Limb (tissue), 2 donors: ENCODE measurements around the gene DVL2.

ENCODE experiments used
- DNase-seq, 2 donors: peaks; one replicate each; pipeline ENCODE4 v3.0.0-alpha.2; 2016; ENCODE audit errors: extremely low spot score in 2 of 2

Gene DVL2

GRCh38 chr17:7204336-7204735 lies 30.0 kb downstream of the DVL2 start:
- DNase-seq, result peak in 1 of 2 donors; percentile 66

- no peak for DNase-seq
Measured at GRCh38 chr17:7203391-7203790, 30.9 kb downstream of the DVL2 start.

DNA sequence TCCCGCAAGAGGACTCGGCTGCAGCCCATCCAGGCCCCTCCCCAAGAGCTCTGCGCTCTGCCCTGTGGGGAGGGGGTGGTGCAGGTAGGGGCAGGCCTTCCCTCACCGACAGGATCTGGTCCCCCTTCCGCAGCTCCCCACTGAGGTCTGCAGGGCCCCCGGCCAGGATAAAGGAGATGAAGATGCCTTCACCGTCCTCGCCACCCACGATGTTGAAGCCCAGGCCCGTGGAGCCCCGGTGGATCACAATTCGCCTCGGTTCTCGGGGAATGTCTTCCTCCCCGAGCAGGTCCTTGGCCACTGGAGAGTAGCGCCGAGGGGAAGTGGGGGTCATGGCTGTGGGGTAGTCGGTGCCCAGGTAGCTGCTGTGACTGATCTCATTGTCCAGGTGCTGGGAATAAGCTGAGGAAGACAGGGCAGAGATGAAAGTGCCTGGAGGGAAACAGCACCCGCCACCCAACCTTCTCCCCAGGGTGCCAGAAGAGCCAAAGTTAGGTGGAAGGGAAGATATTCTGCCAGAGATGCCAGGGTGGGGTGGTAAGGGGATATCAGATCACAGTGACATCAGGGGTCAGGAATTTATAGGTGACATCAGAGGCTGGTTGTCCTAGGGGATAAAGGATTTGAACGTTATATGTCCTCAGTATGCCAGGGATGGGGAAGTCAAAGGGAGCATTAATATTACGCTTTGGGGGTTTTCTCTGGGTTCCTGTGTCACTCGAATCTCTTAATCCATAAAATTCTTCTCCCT lies 37.5 kb downstream of the DVL2 start:
- DNase-seq, result no peak

- no peak for DNase-seq
Measured at GRCh38 chr17:7195971-7196370, 38.3 kb downstream of the DVL2 start.

GRCh38 chr17:7192271-7192937 lies 41.9 kb downstream of the DVL2 start:
- peak in 1 of 2 donors; percentile 30 for DNase-seq

- DNase-seq, result peak in 1 of 2 donors; percentile 75
Measured at GRCh38 chr17:7191571-7192270, 42.6 kb downstream of the DVL2 start.

DNA sequence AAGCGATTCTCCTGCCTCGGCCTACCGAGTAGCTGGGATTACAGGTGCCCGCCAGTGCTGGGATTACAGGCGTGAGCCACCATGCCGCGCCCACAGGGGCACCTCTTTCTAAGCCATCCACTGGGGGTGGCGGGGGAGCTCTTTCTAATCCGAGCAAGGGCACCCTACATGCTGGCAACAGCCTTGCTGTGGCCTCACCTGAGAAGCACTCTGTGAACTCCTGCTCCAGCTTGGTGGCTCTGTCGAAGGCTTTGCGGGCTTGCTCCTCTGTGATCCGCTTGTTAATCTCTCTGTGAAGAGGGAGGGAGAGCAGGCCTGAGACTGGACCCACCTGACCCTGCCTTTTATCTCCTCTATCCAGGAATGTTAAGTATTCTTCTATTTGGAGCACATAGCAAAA lies 43.2 kb downstream of the DVL2 start:
- DNase-seq, result no peak

- DNase-seq, result peak in 1 of 2 donors; percentile 20
Measured at GRCh38 chr17:7190276-7190917, 43.9 kb downstream of the DVL2 start.

- no peak for DNase-seq
Measured at GRCh38 chr17:7186241-7186640, 48.1 kb downstream of the DVL2 start.

GRCh38 chr17:7184647-7185046 lies 49.7 kb downstream of the DVL2 start:
- DNase-seq, result peak in 1 of 2 donors; percentile 23

DNA sequence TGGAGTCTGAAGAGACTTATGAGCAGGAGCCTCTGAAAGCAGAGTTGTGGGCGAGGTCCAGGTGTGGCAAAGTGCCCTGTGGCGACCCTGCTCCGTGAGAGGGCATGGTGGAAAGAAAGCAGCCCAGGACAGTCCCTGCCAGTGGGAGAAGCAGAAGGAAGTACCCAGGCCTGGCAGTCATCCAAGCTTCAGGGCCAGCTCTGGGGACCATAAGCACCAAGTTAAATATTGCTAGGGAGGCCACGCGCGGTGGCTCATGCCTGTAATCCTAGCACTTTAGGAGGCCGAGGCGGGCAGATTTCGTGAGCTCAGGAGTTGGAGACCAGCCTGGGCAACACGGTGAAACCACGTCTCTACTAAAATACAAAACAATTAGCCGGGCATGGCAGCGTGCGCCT lies 50.2 kb downstream of the DVL2 start:
- DNase-seq, result peak in 1 of 2 donors; percentile 40

DNA sequence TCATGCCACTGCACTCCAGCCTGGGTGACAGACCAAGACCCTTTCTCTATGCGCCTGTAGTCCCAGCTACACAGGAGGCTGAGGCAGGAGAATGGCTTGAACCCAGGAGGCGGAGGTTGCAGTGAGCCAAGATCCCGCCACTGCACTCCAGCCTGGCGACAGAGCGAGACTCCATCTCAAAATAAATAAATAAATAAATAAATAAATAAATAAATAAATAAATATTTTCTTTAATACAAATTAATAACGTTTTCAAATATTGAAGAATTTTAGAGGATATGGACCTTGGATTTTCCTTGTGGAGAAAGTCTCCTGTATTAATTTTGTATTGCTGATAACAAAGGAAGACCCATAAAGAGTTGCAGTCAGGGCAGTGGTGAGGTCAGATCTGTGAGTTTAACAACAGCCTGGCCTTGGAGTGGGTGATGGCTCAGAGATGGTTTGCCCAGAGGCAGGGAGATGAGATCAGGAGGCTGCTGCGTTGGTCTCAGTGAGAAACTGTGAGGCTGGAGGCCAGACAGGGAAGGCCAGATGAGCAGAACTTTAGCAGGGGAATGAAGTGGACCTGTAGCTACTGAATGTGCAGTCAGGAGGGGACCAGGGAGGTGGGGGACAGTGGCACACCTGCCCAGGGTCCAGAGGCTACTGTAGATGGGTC lies 50.8 kb downstream of the DVL2 start:
- no peak for DNase-seq

- DNase-seq, result peak in 1 of 2 donors; percentile 4
Measured at GRCh38 chr17:7182101-7182500, 52.2 kb downstream of the DVL2 start.

- no peak for DNase-seq
Measured at GRCh38 chr17:7179317-7180254, 54.7 kb downstream of the DVL2 start, which contains the start of gene ASGR1. Gene ASGR1 (minus strand): TSS chr17:7179370. CDS start chr17:7178563, 807 bp downstream.

- no peak for DNase-seq
Measured at GRCh38 chr17:7178973-7179316, 55.4 kb downstream of the DVL2 start.

- DNase-seq, result peak; percentile 25 to 78
Measured at GRCh38 chr17:7177954-7178477, 56.3 kb downstream of the DVL2 start.

GRCh38 chr17:7177191-7177953 lies 56.9 kb downstream of the DVL2 start:
- peak; percentile 77 to 91 for DNase-seq

DNA sequence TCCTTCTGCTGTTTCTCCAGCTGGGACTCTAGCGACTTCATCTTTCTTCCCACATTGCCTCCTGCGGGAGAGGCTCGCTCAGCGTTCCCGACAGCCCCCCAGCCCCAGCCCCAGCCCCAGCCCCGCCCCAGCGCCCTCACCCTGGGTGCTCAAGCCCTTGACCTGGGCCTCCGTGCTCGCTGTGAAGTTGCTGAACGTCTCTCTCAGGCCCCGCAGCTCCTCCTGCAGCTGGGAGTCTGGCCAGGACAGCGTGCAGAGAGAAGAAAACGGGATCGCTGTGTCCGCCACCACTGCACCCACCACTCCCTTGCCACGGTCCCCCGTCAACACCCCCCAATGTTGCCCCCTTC lies 57.5 kb downstream of the DVL2 start:
- DNase-seq, result no peak

- DNase-seq, result no peak
Measured at GRCh38 chr17:7176107-7176840, 58.0 kb downstream of the DVL2 start.
